Hepatocyte (in vitro differentiated cells): ENCODE results near the gene SOWAHA. TPM values are rescaled to one million over a fixed set of nuclear protein-coding genes. Genes with fewer than 3 reads are reported as not detected.
A peak's percentile ranks its signal among the peaks of the same experiment; 100 is the strongest.

Experiments used
- DNase-seq: peaks from one replicate; pipeline ENCODE4 v3.0.0-alpha.2; 2016; ENCODE audit warnings: low spot score
- H2AFZ ChIP-seq: fragments of 200-600 bp; sonication (generic); 2 replicates; pipeline ENCODE4 v1.6.0; 2016; ENCODE audit warnings: antibody characterized with exemption, mild to moderate bottlenecking
- H3K27ac ChIP-seq: fragments of 200-600 bp; sonication (generic); 2 replicates; pipeline ENCODE4 v1.5.1; 2016; ENCODE audit warnings: mild to moderate bottlenecking
- H3K27me3 ChIP-seq: fragments of 200-600 bp; sonication (generic); 2 replicates; pipeline ENCODE4 v1.6.1; 2016
- H3K36me3 ChIP-seq: fragments of 200-600 bp; sonication (generic); replicated peaks from 2 replicates; pipeline ENCODE4 v1.5.1; 2016; ENCODE audit warnings: low read depth; ENCODE audit not compliant: insufficient read depth
- H3K4me1 ChIP-seq: fragments of 200-600 bp; sonication (generic); 2 replicates; pipeline ENCODE4 v1.5.1; 2016; ENCODE audit warnings: mild to moderate bottlenecking, moderate library complexity; ENCODE audit not compliant: insufficient read depth
- H3K4me2 ChIP-seq: fragments of 200-600 bp; sonication (generic); 2 replicates; pipeline ENCODE4 v1.6.0; 2016
- H3K4me3 ChIP-seq: fragments of 200-600 bp; sonication (generic); 2 replicates; pipeline ENCODE4 v1.5.1; 2016; ENCODE audit warnings: mild to moderate bottlenecking
- H3K79me2 ChIP-seq: fragments of 200-600 bp; sonication (generic); 2 replicates; pipeline ENCODE4 v1.6.0; 2017; ENCODE audit warnings: mild to moderate bottlenecking
- H3K9me2 ChIP-seq: fragments of 200-600 bp; sonication (generic); replicated peaks from 2 replicates; pipeline ENCODE4 v1.6.0; 2017; ENCODE audit warnings: mild to moderate bottlenecking; ENCODE audit not compliant: insufficient read depth
- H3K9me3 ChIP-seq: fragments of 200-600 bp; sonication (generic); 2 replicates; pipeline ENCODE4 v1.5.1; 2016; ENCODE audit warnings: low read depth, mild to moderate bottlenecking
- H4K20me1 ChIP-seq: fragments of 200-600 bp; sonication (generic); 2 replicates; pipeline ENCODE4 v1.6.0; 2016; ENCODE audit warnings: mild to moderate bottlenecking; ENCODE audit not compliant: insufficient read depth, poor library complexity, severe bottlenecking
- EZH2 ChIP-seq: fragments of 200-600 bp; sonication (generic); IDR thresholded peaks from 2 replicates; pipeline ENCODE4 v1.6.1; 2016; ENCODE audit warnings: antibody characterized with exemption, mild to moderate bottlenecking, borderline replicate concordance
- EZH2phosphoT487 ChIP-seq: fragments of 200-600 bp; sonication (generic); IDR thresholded peaks from one replicate; pipeline ENCODE4 v1.6.1; 2018; ENCODE audit warnings: antibody characterized with exemption, mild to moderate bottlenecking, low read depth, moderate library complexity; ENCODE audit not compliant: unreplicated experiment, severe bottlenecking
- WGBS: methylation state at CpG from one replicate; pipeline ENCODE4 v1.1.6; 2016; ENCODE audit warnings: low lambda C conversion rate; ENCODE audit errors: missing lambda C conversion rate; 5-methylcytosine and 5-hydroxymethylcytosine counted together
- polyA plus RNA-seq: library from polyadenylated mRNA; unstranded; fragments of >200 nt; fragmentation: Nextera tagmentation; extraction: Ambion mirVana; gene quantifications from 2 replicates; pipeline ENCODE4 v1.2.1, GENCODE V29; 2016
- total RNA-seq: library from RNA; depleted of rRNA; stranded (reverse); fragments of >200 nt; gene quantifications from 2 replicates; pipeline ENCODE4 v1.2.3, GENCODE V29; 2014
- TF ChIP-seq, protein P1 (sequence below): fragments of 200-600 bp; sonication (generic); IDR thresholded peaks from 2 replicates; pipeline ENCODE4 v1.5.1; 2016; ENCODE audit warnings: antibody characterized with exemption, mild to moderate bottlenecking; ENCODE audit not compliant: poor library complexity

Gene SOWAHA
- total and polyA plus RNA-seq, 2 experiments from 2014 or later = 6.8 to 11.4 TPM

GRCh38 chr5:132816554-132816953, 3.5 kb downstream of the SOWAHA start:
- no peak for DNase-seq
- H3K9me2 ChIP-seq = no peaks in the 10 kb centered on the region
- peak overlapping the region; percentile 11 for H3K4me2 ChIP-seq
- H3K27ac ChIP-seq = no peak overlapping the region
- peaks cover 17% of the 10 kb centered on the region for H3K27me3 ChIP-seq
- peaks cover 7% of the 10 kb centered on the region for H3K4me1 ChIP-seq
- H4K20me1 ChIP-seq = no peaks in the 10 kb centered on the region
- H2AFZ ChIP-seq = no peak overlapping the region
- no peaks in the 10 kb centered on the region for H3K9me3 ChIP-seq
- no peaks in the 10 kb centered on the region for H3K36me3 ChIP-seq
- H3K79me2 ChIP-seq = no peaks in the 10 kb centered on the region
- H3K4me3 ChIP-seq = no peak overlapping the region
- TF ChIP-seq, protein P1, sequence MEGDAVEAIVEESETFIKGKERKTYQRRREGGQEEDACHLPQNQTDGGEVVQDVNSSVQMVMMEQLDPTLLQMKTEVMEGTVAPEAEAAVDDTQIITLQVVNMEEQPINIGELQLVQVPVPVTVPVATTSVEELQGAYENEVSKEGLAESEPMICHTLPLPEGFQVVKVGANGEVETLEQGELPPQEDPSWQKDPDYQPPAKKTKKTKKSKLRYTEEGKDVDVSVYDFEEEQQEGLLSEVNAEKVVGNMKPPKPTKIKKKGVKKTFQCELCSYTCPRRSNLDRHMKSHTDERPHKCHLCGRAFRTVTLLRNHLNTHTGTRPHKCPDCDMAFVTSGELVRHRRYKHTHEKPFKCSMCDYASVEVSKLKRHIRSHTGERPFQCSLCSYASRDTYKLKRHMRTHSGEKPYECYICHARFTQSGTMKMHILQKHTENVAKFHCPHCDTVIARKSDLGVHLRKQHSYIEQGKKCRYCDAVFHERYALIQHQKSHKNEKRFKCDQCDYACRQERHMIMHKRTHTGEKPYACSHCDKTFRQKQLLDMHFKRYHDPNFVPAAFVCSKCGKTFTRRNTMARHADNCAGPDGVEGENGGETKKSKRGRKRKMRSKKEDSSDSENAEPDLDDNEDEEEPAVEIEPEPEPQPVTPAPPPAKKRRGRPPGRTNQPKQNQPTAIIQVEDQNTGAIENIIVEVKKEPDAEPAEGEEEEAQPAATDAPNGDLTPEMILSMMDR = no peak
- TF ChIP-seq EZH2phosphoT487 (no peak), EZH2 (no peak)

GRCh38 chr5:132817011-132817410, 3.9 kb downstream of the SOWAHA start:
- Histone ChIP-seq H3K9me3 (no peaks in the 10 kb centered on the region), H3K27me3 (peaks cover 17% of the 10 kb centered on the region), H4K20me1 (no peaks in the 10 kb centered on the region), H2AFZ (no peak overlapping the region), H3K4me3 (no peak overlapping the region), H3K4me2 (peak overlapping the region; percentile 11), H3K27ac (no peak overlapping the region), H3K4me1 (peaks cover 7% of the 10 kb centered on the region), H3K79me2 (no peaks in the 10 kb centered on the region), H3K36me3 (no peaks in the 10 kb centered on the region), H3K9me2 (no peaks in the 10 kb centered on the region)
- TF ChIP-seq EZH2 (no peak), EZH2phosphoT487 (no peak)
- TF ChIP-seq, protein P1 = no peak
- 17% methylated on average over 1 of the region's 1 CpG for WGBS
- DNase-seq = no peak

DNA sequence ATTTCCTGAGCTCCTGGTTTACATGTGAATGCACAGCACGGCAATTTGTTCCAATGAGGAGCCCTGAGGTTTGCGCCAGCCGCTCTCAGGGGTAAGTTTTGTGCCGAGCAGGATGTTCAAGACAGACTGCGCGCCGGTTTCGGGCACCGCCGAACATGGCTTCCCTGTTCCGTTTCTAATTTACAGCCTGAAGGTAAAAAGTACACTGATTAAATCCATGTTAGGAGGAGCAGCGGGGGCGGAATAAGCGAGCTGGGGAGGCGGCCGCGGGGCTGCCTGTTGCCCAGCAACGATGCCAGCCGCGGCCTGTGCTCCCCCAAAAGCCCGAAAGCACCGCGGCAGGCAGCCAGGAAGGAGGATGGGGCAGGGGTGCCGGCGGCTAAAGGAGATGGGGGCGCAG, 6.4 kb downstream of the SOWAHA start:
- Histone ChIP-seq H2AFZ (no peak overlapping the region), H3K4me1 (peaks cover 5% of the 10 kb centered on the region), H3K9me2 (no peaks in the 10 kb centered on the region), H3K27me3 (peaks cover 3% of the 10 kb centered on the region), H3K4me3 (no peak overlapping the region), H4K20me1 (no peaks in the 10 kb centered on the region), H3K79me2 (no peaks in the 10 kb centered on the region), H3K36me3 (no peaks in the 10 kb centered on the region), H3K9me3 (no peaks in the 10 kb centered on the region), H3K4me2 (no peak overlapping the region), H3K27ac (no peak overlapping the region)
- TF ChIP-seq EZH2 = no peak
- TF ChIP-seq, protein P1 = no peak
- no peak for TF ChIP-seq EZH2phosphoT487
- no peak for DNase-seq
- WGBS = 92% methylated on average over 26 of the region's 26 CpGs
